Activated gamma-delta T cell treated with anti-CD3 and anti-CD28 coated beads, Interleukin-2, amount 50 U/mL, for 16 hours (primary cell): ENCODE data around the gene TFF3.

Experiments
- DNase-seq: peaks from one replicate; pipeline ENCODE4 v3.0.0-alpha.2; 2020; ENCODE audit warnings: low read depth

Gene TFF3

DNA sequence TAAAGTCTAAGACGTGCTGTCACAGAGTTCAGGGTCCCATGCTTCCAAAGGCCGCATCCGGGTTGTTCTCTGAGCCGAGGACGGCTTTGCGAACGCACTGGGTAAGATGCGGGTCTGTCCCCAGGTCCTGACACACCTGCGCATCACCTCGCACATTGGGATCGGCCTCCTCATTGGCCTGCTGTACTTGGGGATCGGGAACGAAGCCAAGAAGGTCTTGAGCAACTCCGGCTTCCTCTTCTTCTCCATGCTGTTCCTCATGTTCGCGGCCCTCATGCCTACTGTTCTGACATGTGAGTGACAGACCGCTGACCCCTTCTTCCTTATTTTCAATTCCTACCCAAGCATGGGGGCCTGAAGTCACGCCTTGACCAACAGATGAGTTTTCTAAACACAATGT, 25.3 kb downstream of the TFF3 start:
- no peak for DNase-seq

GRCh38 chr21:42288962-42289361, 26.2 kb downstream of the TFF3 start:
- no peak for DNase-seq

GRCh38 chr21:42287193-42288083, 27.8 kb downstream of the TFF3 start:
- DNase-seq: no peak

DNA sequence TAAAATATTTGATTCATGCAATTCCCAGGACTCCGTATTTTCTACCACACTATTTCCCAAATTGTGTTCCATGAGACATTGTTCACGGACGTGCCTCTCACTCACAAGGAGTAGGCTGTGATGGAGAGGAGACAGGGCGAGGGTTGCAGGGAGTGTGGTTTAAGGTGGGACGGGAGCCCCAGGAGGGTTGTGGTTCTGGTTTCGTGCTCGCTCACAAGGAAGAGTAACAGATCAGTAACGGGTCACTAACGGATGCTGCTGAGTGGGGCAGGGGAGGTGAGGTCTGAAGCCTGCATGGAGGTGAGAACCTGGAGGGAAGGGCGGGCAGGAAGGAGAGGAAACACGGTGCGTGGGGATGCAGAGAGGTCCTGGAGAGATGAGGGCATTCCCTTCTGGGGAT, 28.8 kb downstream of the TFF3 start:
- DNase-seq: no peak

DNA sequence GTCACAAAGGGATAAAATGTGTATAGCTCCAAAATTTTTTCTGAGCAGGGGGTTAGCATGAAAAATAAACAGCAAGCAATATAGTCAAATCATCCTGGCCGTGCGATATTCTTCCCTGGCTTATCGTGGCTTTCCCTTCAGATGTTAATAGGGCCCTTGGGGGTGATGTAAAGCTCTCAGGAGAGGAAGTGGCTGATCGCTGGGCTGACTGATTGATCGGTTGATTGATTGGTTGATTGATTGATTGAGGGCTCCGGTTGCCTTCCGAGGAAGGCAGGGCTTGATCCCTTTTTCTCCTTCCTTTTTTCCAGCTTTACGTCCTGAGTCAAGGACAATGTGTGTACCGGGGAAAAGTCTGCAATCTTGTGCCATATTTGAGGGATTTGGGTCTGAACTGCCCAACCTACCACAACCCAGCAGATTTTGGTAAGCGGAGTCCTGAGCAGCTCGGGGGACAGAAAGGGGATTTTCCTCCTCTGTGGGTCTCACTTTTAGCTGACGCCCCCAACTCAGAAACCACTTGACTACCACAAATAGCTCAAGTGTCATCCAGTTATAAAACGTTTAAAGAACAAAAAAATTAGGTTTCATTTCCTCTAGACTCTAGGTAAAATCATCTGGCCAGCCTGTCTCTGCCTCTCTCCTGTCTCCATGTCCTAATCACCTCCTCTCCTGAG, 29.5 kb downstream of the TFF3 start:
- no peak for DNase-seq

DNA sequence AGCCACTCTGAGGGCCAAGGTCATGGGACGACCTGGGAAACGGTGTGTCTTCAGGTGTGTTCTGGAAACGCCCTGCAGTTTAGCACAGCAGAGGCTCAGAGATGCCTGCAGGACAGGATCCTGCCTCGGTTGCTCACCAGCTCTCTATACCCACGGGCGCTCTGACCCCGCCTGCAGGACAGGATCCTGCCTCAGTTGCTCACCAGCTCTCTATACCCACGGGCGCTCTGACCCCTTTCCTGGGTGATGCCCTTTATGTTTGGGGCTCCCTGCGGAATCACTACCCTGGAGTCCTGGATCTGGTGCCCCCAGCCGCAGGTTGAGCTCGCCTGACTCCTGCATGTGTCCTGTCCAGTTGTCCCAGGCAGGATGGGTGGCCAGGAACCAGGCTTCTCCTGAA, 32.5 kb downstream of the TFF3 start:
- no peak for DNase-seq

DNA sequence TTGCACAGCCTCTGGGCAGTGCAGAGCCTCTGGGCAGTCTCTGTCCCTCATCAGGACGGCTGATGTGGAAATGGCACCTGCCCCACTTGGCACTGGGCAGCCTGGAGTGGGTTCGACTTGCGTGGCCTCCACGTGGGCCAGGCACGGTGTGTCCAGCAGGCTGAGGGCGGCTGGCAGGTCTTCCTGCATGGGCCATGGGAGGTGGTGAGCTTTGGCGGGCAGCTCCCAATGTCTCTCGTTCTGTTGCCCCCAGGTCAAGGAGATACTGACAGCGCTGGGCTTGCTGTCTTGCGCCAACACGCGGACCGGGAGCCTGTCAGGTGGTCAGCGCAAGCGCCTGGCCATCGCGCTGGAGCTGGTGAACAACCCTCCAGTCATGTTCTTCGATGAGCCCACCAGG, 33.2 kb downstream of the TFF3 start:
- DNase-seq: no peak

- no peak for DNase-seq
Observed at GRCh38 chr21:42281181-42281680, 34.0 kb downstream of the TFF3 start.

GRCh38 chr21:42280356-42281180, 34.6 kb downstream of the TFF3 start:
- no peak for DNase-seq

DNA sequence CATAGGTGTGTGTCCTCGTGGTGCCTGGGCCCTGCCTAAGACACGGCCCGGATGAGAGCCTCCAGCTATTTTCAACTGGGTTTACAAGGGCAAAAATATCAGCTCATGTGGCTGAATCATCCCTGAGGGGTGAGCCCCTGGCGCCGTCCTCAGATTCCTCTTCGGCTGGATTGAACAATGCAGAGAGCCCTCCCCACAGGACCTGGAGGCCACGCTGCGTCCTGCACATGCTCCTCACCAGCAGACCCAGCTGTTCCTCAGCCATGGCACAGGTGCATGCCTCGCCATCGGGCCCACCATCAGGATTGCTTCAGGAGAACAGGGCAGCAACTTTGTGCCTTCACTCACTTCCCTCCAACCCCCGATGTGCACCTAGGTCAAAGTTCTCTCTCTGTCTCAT, 35.3 kb downstream of the TFF3 start:
- no peak for DNase-seq

GRCh38 chr21:42279341-42279871, 35.8 kb downstream of the TFF3 start:
- DNase-seq: no peak

DNA sequence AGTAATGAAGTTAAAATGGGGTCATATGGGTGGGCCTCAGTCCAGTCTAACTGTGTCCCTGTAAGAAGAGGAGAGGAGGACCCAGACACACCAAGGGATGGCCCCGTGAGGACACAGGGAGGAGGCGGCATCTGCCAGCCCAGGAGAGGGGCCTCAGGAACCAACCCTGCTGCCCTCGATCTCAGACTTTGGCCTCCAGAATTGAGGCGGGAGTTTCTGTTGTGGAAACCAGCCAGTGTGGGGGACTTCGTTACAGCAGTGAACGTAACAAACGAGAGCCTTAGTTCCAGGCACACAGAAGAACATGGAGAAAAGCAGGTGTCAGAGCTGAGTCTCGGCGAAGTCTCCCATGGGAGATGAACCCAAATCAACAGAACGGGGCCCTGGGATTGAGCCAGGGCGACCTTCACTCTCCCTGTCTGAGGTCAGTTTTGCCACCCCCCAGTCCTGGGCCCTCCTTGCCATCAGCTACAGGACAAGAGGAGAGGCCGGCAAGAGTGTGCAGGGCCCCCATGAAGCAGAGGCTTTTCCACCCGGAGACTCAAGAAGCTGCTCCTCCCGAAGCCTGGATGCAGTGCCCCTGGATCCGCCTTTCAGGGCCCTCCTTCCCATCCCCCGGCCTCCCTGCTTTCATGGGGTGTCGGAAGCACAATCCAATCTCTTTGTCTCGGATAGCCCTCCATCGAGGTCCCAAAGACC, 36.6 kb downstream of the TFF3 start:
- DNase-seq: no peak

GRCh38 chr21:42277593-42277992, 37.6 kb downstream of the TFF3 start:
- DNase-seq: no peak

DNA sequence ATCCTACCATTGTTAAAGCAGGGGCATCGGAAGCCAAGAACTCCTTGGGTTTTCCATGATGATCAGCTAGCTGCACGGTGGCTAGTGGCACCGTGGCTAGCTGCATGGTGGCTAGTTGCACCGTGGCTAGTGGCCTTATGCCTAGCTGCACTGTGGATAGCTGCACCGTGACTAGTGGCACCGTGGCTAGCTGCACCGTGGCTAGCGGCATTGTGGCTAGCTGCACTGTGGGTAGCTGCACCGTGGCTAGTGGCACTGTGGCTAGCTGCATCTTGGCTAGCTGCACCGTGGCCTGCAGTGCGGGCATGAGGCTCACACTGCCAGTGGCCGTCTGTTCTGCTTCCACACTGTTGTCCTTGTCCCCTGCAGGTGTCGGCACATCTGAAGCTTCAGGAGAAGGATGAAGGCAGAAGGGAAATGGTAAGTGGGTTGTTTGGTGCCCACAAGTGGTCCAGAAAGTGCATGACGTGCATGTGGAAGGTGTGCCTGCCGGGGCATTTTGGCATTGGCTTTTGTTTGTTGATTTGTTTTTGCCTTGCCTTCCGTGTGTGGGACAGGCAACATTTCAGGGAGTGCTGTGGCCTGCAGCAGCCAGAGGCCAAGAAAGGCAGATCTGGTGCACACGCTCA, 38.6 kb downstream of the TFF3 start:
- no peak for DNase-seq

DNA sequence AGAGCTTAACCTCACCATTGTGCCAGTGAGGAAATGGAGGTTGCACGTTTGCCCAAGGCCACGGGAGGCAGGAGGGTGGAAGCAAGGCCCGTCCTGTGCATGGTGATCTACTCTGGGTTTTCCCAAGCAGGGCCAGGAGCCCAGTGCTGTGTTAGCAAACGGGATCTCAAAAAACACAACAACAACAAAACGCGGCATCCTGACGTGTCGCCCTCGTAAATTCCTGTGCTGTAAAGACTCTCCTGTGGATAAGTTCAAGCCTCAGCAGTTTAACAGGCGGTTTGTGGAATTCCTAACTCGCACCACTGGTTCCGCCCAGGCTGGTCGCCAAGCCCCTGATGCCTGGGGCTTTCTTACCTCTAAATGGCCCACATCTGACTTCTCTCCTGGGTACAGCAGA, 39.1 kb downstream of the TFF3 start:
- no peak for DNase-seq

DNA sequence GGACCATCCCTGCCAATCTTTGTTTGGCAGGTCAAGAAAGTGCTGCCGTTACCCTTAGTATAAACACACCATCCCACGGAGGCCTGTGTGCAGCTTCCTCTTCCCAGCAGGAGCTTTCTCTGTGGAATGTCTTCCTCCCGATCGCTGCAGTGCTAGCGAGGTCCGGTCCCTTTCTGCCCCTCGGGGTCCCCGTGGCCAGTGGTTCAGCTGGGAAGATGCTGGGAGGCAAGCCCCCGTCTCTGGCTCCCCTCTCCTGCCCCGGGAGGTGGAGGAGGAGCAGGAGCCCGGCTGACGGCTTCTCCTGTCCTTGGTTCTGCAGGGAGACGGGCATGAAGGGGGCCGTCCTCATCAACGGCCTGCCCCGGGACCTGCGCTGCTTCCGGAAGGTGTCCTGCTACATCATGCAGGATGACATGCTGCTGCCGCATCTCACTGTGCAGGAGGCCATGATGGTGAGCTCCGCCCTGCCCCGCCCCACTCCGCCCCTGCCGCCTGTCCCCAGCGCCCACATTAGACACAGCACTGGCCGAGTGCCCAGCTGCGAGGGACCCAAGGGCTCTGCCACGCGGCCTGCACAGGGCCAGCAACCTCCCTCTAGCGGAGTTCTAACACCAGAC, 42.1 kb downstream of the TFF3 start:
- DNase-seq: no peak

DNA sequence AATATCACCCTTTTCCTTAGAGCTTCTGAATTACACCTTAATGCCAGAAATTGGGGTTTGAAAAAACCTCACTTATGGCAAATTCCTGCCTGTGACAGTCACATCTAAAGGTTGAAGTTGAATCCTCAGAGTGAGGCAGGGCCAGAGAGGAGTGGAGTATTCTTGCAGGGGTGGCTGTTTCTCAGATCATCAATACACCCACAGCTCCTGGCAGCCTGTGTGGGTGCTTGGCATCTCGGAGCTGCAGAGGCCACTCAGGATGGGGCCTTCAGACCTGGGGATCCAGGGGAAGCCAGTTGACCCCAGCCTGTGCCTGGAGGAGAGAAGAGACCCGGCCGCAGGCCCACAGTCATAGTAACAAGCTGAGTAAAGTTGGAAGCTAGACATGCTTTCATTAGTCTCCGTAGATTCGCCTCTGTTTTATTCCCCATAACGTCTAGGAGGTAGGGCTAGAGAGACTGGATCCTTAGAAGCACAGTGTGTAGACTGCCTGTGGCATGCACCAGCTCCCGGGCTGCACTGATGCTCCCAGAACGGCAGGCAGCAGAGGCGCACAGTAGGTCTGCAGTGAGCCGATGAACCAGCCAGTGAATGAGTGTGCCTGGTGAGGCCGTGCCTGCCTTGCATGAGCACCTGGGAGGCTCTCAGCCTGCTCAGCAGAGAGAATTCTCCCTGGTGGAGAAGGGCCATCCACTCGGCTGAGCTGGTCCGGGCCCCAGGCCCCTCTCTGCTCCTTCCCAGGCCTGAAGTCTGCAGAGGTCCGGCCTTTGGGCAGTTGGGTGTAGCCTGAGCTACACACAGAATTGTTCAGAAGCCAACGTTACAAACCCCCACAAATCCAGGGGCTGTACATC, 42.9 kb downstream of the TFF3 start:
- DNase-seq: no peak

GRCh38 chr21:42271065-42271464, 44.1 kb downstream of the TFF3 start:
- no peak for DNase-seq

DNA sequence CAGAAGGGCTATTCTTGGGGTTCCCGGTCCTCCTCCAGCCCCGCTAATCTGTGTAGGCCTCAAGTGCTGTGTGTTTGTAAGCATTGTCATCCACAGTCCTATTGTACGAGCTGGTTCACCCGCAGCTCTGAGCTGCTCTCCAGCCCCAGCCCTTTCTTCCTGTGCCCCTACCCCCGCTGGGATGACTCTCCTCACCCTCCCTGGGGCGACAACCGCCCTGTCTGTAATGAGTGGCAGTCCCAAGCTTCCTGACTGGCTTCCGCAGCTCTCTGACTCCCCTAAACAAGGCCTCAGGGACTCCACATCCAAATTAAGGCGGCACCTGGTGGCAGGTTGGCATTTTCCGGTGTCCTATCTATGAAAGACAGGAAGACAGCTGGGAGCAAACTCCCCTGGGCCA, 45.8 kb downstream of the TFF3 start:
- DNase-seq: no peak
